Hepatocyte (in vitro differentiated cells): ENCODE results near the gene EWSR1.

Source experiments
- EZH2phosphoT487 ChIP-seq: fragments of 200-600 bp; sonication (generic); IDR thresholded peaks from one replicate; pipeline ENCODE4 v1.6.1; 2018; ENCODE audit warnings: antibody characterized with exemption, mild to moderate bottlenecking, low read depth, moderate library complexity; ENCODE audit not compliant: unreplicated experiment, severe bottlenecking
- TF ChIP-seq, protein P1 (sequence below): fragments of 200-600 bp; sonication (generic); IDR thresholded peaks from 2 replicates; pipeline ENCODE4 v1.5.1; 2016; ENCODE audit warnings: antibody characterized with exemption, mild to moderate bottlenecking; ENCODE audit not compliant: poor library complexity

- no peak for TF ChIP-seq EZH2phosphoT487
- TF ChIP-seq, protein P1, sequence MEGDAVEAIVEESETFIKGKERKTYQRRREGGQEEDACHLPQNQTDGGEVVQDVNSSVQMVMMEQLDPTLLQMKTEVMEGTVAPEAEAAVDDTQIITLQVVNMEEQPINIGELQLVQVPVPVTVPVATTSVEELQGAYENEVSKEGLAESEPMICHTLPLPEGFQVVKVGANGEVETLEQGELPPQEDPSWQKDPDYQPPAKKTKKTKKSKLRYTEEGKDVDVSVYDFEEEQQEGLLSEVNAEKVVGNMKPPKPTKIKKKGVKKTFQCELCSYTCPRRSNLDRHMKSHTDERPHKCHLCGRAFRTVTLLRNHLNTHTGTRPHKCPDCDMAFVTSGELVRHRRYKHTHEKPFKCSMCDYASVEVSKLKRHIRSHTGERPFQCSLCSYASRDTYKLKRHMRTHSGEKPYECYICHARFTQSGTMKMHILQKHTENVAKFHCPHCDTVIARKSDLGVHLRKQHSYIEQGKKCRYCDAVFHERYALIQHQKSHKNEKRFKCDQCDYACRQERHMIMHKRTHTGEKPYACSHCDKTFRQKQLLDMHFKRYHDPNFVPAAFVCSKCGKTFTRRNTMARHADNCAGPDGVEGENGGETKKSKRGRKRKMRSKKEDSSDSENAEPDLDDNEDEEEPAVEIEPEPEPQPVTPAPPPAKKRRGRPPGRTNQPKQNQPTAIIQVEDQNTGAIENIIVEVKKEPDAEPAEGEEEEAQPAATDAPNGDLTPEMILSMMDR: no peak
Measured at GRCh38 chr22:29268511-29269229, 602 bp downstream of the EWSR1 start.
